Hepatocyte (in vitro differentiated cells): Measurements from ENCODE around the gene SIL1.

ENCODE experiments used
- EZH2phosphoT487 ChIP-seq: fragments of 200-600 bp; sonication (generic); IDR thresholded peaks from one replicate; pipeline ENCODE4 v1.6.1; 2018; ENCODE audit warnings: antibody characterized with exemption, mild to moderate bottlenecking, low read depth, moderate library complexity; ENCODE audit not compliant: unreplicated experiment, severe bottlenecking
- TF ChIP-seq, protein P1 (sequence below): fragments of 200-600 bp; sonication (generic); IDR thresholded peaks from 2 replicates; pipeline ENCODE4 v1.5.1; 2016; ENCODE audit warnings: antibody characterized with exemption, mild to moderate bottlenecking; ENCODE audit not compliant: poor library complexity

GRCh38 chr5:138926257-138926656 is 271.9 kb downstream of the SIL1 start:
- TF ChIP-seq, protein P1, sequence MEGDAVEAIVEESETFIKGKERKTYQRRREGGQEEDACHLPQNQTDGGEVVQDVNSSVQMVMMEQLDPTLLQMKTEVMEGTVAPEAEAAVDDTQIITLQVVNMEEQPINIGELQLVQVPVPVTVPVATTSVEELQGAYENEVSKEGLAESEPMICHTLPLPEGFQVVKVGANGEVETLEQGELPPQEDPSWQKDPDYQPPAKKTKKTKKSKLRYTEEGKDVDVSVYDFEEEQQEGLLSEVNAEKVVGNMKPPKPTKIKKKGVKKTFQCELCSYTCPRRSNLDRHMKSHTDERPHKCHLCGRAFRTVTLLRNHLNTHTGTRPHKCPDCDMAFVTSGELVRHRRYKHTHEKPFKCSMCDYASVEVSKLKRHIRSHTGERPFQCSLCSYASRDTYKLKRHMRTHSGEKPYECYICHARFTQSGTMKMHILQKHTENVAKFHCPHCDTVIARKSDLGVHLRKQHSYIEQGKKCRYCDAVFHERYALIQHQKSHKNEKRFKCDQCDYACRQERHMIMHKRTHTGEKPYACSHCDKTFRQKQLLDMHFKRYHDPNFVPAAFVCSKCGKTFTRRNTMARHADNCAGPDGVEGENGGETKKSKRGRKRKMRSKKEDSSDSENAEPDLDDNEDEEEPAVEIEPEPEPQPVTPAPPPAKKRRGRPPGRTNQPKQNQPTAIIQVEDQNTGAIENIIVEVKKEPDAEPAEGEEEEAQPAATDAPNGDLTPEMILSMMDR: no peak
- no peak for TF ChIP-seq EZH2phosphoT487
